Peyer's patch (tissue), 4 donors: Measurements from ENCODE around the gene ANK2.

Experiments used
- CTCF ChIP-seq, 6 experiments: fragments of 450-650 bp in 4 of 6; fragments of 200-600 bp in 2 of 6; sonication (generic) in 1 of 6; IDR thresholded peaks; one replicate each; pipeline ENCODE4 v1.5.1; 2017 to 2019; ENCODE audit warnings: antibody characterized with exemption in 6 of 6, mild to moderate bottlenecking in 3 of 6, moderate library complexity in 1 of 6
- POLR2A ChIP-seq, 2 donors: fragments of 450-650 bp; IDR thresholded peaks; one replicate each; pipeline ENCODE4 v1.5.1; 2017; ENCODE audit warnings: antibody characterized with exemption in 2 of 2, mild to moderate bottlenecking in 2 of 2, moderate library complexity in 2 of 2

- TF ChIP-seq POLR2A (IDR thresholded peaks at IDR 0.05): no peak
- no peak for TF ChIP-seq CTCF (IDR thresholded peaks at IDR 0.05)
Measured at GRCh38 chr4:113371111-113371510, 321.7 kb downstream of the ANK2 start.
